CD14-positive monocyte (primary cell): ENCODE results near the gene MMAB. TPM values are rescaled to one million over a fixed set of nuclear protein-coding genes. Genes with fewer than 3 reads are reported as not detected.

Experiments
- DNase-seq, 3 donors: peaks; one replicate each; pipeline ENCODE4 v3.0.0-alpha.2; 2011 to 2022
- H2AFZ ChIP-seq: 2 replicates; pipeline ENCODE4 v1.6.0; 2012; ENCODE audit warnings: mild to moderate bottlenecking, low read depth, low read length, inconsistent platforms; ENCODE audit not compliant: insufficient read depth, poor library complexity, severe bottlenecking
- H3K27ac ChIP-seq, 2 donors: 1 replicate in 1 of 2; 2 replicates in 1 of 2; pipeline ENCODE4 v1.5.1; 2012 to 2013; ENCODE audit warnings: low read length in 2 of 2, control low read depth in 1 of 2, inconsistent platforms in 1 of 2, low read depth in 1 of 2, mild to moderate bottlenecking in 1 of 2
- H3K27me3 ChIP-seq, 2 donors: one replicate each; pipeline versions ENCODE4 v1.6.0 to v1.6.1; 2011 to 2013; ENCODE audit warnings: low read length in 2 of 2; ENCODE audit not compliant: control insufficient read depth in 2 of 2, insufficient read depth in 2 of 2
- H3K36me3 ChIP-seq, 2 donors: replicated peaks in 1 of 2; 1 replicate in 1 of 2; 2 replicates in 1 of 2; pipeline versions ENCODE4 v1.5.1 to v1.6.1; 2012 to 2013; ENCODE audit warnings: low read length in 2 of 2, control low read depth in 1 of 2, inconsistent platforms in 1 of 2, mild to moderate bottlenecking in 1 of 2; ENCODE audit not compliant: insufficient read depth in 2 of 2, control insufficient read depth in 1 of 2
- H3K4me1 ChIP-seq, 2 donors: 1 replicate in 1 of 2; 2 replicates in 1 of 2; pipeline versions ENCODE4 v1.5.1 to v1.6.1; 2012 to 2013; ENCODE audit warnings: low read length in 2 of 2, control low read depth in 1 of 2, inconsistent platforms in 1 of 2, mild to moderate bottlenecking in 1 of 2, moderate library complexity in 1 of 2; ENCODE audit not compliant: insufficient read depth in 2 of 2, control insufficient read depth in 1 of 2
- H3K4me2 ChIP-seq: replicated peaks from 2 replicates; pipeline ENCODE3; 2012; ENCODE audit warnings: low read length, moderate library complexity, mild to moderate bottlenecking; ENCODE audit not compliant: poor library complexity, severe bottlenecking; ENCODE audit errors: extremely low read depth
- H3K4me3 ChIP-seq, 3 experiments: fragments of 200-600 bp in 1 of 3; sonication (generic) in 1 of 3; replicated peaks in 1 of 3; 1 replicate in 2 of 3; 2 replicates in 1 of 3; pipeline ENCODE4 v1.5.1; 2011 to 2013; ENCODE audit warnings: low read length in 3 of 3, mild to moderate bottlenecking in 3 of 3, control low read depth in 2 of 3, low read depth in 2 of 3, inconsistent platforms in 1 of 3, moderate library complexity in 1 of 3
- H3K79me2 ChIP-seq: 2 replicates; pipeline ENCODE4 v1.6.0; 2012; ENCODE audit warnings: mild to moderate bottlenecking, control low read depth, inconsistent platforms, low read length, moderate library complexity; ENCODE audit not compliant: insufficient read depth
- H3K9ac ChIP-seq: 2 replicates; pipeline ENCODE4 v1.6.0; 2017; ENCODE audit warnings: low read length, mild to moderate bottlenecking; ENCODE audit not compliant: insufficient read depth, poor library complexity, severe bottlenecking
- H3K9me3 ChIP-seq, 2 donors: replicated peaks in 1 of 2; 1 replicate in 1 of 2; 2 replicates in 1 of 2; pipeline versions ENCODE4 v1.5.1 to v1.6.1; 2012 to 2013; ENCODE audit warnings: low read length in 2 of 2, control low read depth in 1 of 2; ENCODE audit not compliant: control insufficient read depth in 1 of 2, insufficient read depth in 1 of 2
- H4K20me1 ChIP-seq: 2 replicates; pipeline ENCODE4 v1.6.0; 2012; ENCODE audit warnings: mild to moderate bottlenecking, low read length, control low read depth, moderate library complexity; ENCODE audit not compliant: insufficient read depth
- H3K27ac Mint-ChIP-seq, 7 donors: one replicate each; pipeline ENCODE4 v1.8.0; 2020; ENCODE audit warnings: mild to moderate bottlenecking in 7 of 7, mixed read lengths in 7 of 7, moderate library complexity in 6 of 7, inconsistent platforms in 2 of 7
- H3K27me3 Mint-ChIP-seq, 3 donors: one replicate each; pipeline ENCODE4 v1.8.0; 2021 to 2022; ENCODE audit warnings: low read depth in 3 of 3, mild to moderate bottlenecking in 3 of 3, mixed read lengths in 3 of 3, moderate library complexity in 3 of 3, inconsistent platforms in 1 of 3
- H3K36me3 Mint-ChIP-seq, 2 donors: one replicate each; pipeline ENCODE4 v1.8.0; 2020; ENCODE audit warnings: mixed read lengths in 2 of 2, inconsistent platforms in 1 of 2, mild to moderate bottlenecking in 1 of 2
- H3K4me1 Mint-ChIP-seq: one replicate; pipeline ENCODE4 v1.8.0; 2020; ENCODE audit warnings: mild to moderate bottlenecking, mixed read lengths
- H3K4me3 Mint-ChIP-seq, 2 donors: one replicate each; pipeline ENCODE4 v1.8.0; 2020; ENCODE audit warnings: mild to moderate bottlenecking in 2 of 2, mixed read lengths in 2 of 2, moderate library complexity in 1 of 2
- H3K9me3 Mint-ChIP-seq, 7 donors: one replicate each; pipeline ENCODE4 v1.8.0; 2020 to 2022; ENCODE audit warnings: mixed read lengths in 7 of 7, mild to moderate bottlenecking in 6 of 7, moderate library complexity in 6 of 7, inconsistent platforms in 2 of 7
- WGBS: methylation state at CpG from one replicate; pipeline ENCODE4 v1.1.5; 2013; ENCODE audit warnings: missing lambda C conversion rate; ENCODE audit not compliant: insufficient coverage; 5-methylcytosine and 5-hydroxymethylcytosine counted together
- intact Hi-C, 2 donors: fragments of 100-400 bp; cut with micrococcal nuclease; formaldehyde crosslinking; loops; one replicate each; pipeline versions ENCODE4 v1.15.0 to v1.15.1; 2023
- polyA plus RNA-seq, 3 donors: library from polyadenylated mRNA; depleted of rRNA in 1 of 3; unstranded in 2 of 3; stranded (reverse) in 1 of 3; fragments of 300-500 nt in 2 of 3; fragments of >200 nt in 1 of 3; fragmentation: Illumina TruSeq in 2 of 3; gene quantifications; 1 replicate in 2 of 3; 2 replicates in 1 of 3; pipeline ENCODE4 v1.2.3, GENCODE V29; 2012 to 2021
- TF ChIP-seq, protein P1 (sequence below): fragments of 200-600 bp; IDR thresholded peaks from one replicate; pipeline ENCODE4 v1.8.0; 2022; ENCODE audit warnings: antibody characterized with exemption, mild to moderate bottlenecking

Gene MMAB
- polyA plus RNA-seq, 3 donors: 5.0 to 15.6 (median 12.4) TPM

GRCh38 chr12:109540526-109541412 lies 32.5 kb downstream of the MMAB start:
- peaks cover 5 to 8% of the 10 kb centered on the region in 2 donors for H3K36me3 Mint-ChIP-seq
- H2AFZ ChIP-seq: no peak overlapping the region
- no peak overlapping the region for H3K4me3 ChIP-seq
- no peak overlapping the region for H3K9ac ChIP-seq
- no peaks in the 10 kb centered on the region for H3K9me3 Mint-ChIP-seq
- no peaks in the 10 kb centered on the region for H3K9me3 ChIP-seq
- WGBS: 94% methylated on average over 15 of the region's 16 CpGs
- no peaks in the 10 kb centered on the region for H3K4me1 ChIP-seq
- no peaks in the 10 kb centered on the region for H4K20me1 ChIP-seq
- intact Hi-C loops: no loop called here
- no peak overlapping the region for H3K27ac Mint-ChIP-seq
- no peak for DNase-seq
- H3K27me3 Mint-ChIP-seq: peaks cover 0 to 5% (median 0%) of the 10 kb centered on the region in 3 donors
- H3K79me2 ChIP-seq: no peaks in the 10 kb centered on the region
- peaks cover 6% of the 10 kb centered on the region for H3K4me1 Mint-ChIP-seq
- H3K27me3 ChIP-seq: no peaks in the 10 kb centered on the region
- no peak overlapping the region for H3K4me3 Mint-ChIP-seq
- H3K36me3 ChIP-seq: peaks cover 0 to 7% of the 10 kb centered on the region in 2 donors
- H3K4me2 ChIP-seq: no peak overlapping the region
- no peak overlapping the region for H3K27ac ChIP-seq
- TF ChIP-seq, protein P1, sequence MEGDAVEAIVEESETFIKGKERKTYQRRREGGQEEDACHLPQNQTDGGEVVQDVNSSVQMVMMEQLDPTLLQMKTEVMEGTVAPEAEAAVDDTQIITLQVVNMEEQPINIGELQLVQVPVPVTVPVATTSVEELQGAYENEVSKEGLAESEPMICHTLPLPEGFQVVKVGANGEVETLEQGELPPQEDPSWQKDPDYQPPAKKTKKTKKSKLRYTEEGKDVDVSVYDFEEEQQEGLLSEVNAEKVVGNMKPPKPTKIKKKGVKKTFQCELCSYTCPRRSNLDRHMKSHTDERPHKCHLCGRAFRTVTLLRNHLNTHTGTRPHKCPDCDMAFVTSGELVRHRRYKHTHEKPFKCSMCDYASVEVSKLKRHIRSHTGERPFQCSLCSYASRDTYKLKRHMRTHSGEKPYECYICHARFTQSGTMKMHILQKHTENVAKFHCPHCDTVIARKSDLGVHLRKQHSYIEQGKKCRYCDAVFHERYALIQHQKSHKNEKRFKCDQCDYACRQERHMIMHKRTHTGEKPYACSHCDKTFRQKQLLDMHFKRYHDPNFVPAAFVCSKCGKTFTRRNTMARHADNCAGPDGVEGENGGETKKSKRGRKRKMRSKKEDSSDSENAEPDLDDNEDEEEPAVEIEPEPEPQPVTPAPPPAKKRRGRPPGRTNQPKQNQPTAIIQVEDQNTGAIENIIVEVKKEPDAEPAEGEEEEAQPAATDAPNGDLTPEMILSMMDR: no peak

DNA sequence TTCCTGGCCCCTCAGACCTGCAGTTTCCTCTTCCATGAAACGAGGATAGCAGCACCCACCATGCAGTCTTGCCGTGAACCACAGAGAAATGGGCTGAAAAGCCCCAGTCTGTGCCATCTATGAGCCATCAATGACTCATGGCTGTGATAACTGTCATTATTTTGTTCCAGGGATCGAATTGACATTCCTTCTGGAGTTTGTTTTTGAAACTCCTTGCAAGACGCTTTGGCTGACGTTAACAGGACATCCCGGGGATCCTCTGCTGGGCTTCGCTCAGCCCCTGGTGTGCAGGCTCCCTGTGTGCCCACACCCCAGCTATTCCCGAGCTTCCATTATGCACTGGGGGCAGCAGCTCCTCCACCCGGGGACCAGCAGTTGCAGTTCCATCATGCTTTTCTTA lies 33.8 kb downstream of the MMAB start:
- TF ChIP-seq, protein P1: no peak
- Histone ChIP-seq H3K4me2 (no peak overlapping the region), H3K79me2 (no peaks in the 10 kb centered on the region), H3K27ac (no peak overlapping the region), H2AFZ (no peak overlapping the region), H3K36me3 (peaks cover 4 to 19% of the 10 kb centered on the region in 2 donors), H3K27me3 (no peaks in the 10 kb centered on the region), H3K9me3 (no peaks in the 10 kb centered on the region), H3K4me1 (no peaks in the 10 kb centered on the region), H3K4me3 (no peak overlapping the region), H4K20me1 (no peaks in the 10 kb centered on the region), H3K9ac (no peak overlapping the region)
- intact Hi-C loops: no loop called here
- H3K36me3 Mint-ChIP-seq: peaks cover 18 to 21% of the 10 kb centered on the region in 2 donors
- H3K27me3 Mint-ChIP-seq: peaks cover 0 to 5% (median 3%) of the 10 kb centered on the region in 3 donors
- H3K27ac Mint-ChIP-seq: no peak overlapping the region
- H3K4me1 Mint-ChIP-seq: no peaks in the 10 kb centered on the region
- H3K9me3 Mint-ChIP-seq: no peaks in the 10 kb centered on the region
- WGBS: 76% methylated on average over 9 of the region's 9 CpGs
- no peak overlapping the region for H3K4me3 Mint-ChIP-seq
- DNase-seq: no peak
